ENCODE measurements around the gene MYL6B. TPM values are rescaled to one million over a fixed set of nuclear protein-coding genes. Genes with fewer than 3 reads are reported as not detected.

MYL6B gene
- total and polyA plus RNA-seq, 8 donors = 32.6 to 193 (median 161) TPM

DNA sequence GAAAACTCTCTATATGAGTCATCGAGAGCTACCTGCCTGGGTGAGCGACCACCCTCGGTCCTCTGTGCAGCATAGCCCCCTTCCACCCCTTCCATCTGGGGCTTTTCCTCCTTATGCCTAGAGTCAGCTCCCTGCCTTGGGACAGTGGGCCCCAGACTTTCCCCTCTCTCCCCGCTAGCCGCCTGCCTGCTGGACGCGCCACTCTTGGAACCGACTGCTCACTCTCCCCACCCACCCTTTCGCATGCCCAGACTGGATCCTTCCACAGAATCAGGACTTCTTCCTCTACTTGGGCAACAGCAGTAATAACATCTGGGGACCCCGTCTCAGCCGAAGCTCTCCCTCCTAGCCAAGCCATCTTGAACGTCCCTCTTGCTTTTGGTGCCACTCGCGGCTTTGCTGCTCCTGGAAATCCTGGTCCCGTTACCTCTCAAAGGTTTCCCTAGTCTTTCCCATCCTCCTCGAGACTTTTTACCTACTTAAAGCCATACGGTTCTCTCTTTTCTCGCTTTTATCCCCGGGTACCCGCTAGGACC is 23.6 kb upstream of the MYL6B start:
- peak; percentile 12 for ATAC-seq
- TF ChIP-seq, protein P1, sequence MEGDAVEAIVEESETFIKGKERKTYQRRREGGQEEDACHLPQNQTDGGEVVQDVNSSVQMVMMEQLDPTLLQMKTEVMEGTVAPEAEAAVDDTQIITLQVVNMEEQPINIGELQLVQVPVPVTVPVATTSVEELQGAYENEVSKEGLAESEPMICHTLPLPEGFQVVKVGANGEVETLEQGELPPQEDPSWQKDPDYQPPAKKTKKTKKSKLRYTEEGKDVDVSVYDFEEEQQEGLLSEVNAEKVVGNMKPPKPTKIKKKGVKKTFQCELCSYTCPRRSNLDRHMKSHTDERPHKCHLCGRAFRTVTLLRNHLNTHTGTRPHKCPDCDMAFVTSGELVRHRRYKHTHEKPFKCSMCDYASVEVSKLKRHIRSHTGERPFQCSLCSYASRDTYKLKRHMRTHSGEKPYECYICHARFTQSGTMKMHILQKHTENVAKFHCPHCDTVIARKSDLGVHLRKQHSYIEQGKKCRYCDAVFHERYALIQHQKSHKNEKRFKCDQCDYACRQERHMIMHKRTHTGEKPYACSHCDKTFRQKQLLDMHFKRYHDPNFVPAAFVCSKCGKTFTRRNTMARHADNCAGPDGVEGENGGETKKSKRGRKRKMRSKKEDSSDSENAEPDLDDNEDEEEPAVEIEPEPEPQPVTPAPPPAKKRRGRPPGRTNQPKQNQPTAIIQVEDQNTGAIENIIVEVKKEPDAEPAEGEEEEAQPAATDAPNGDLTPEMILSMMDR (IDR thresholded peaks at IDR 0.05) = no peak
- no peaks in the 10 kb centered on the region for H3K9me3 ChIP-seq
- H3K27me3 ChIP-seq = no peaks in the 10 kb centered on the region
- intact Hi-C loops (cut with DNase I) = no loop called here
- H3K36me3 ChIP-seq = peaks cover 0 to 35% of the 10 kb centered on the region in 2 donors
- peaks cover 26 to 54% of the 10 kb centered on the region in 2 donors for H3K4me1 ChIP-seq
- H3K4me3 ChIP-seq = peak overlapping the region; percentile 77 to 85
- peak overlapping the region; percentile 84 to 89 for H3K27ac ChIP-seq
- DNase-seq = no peak

DNA sequence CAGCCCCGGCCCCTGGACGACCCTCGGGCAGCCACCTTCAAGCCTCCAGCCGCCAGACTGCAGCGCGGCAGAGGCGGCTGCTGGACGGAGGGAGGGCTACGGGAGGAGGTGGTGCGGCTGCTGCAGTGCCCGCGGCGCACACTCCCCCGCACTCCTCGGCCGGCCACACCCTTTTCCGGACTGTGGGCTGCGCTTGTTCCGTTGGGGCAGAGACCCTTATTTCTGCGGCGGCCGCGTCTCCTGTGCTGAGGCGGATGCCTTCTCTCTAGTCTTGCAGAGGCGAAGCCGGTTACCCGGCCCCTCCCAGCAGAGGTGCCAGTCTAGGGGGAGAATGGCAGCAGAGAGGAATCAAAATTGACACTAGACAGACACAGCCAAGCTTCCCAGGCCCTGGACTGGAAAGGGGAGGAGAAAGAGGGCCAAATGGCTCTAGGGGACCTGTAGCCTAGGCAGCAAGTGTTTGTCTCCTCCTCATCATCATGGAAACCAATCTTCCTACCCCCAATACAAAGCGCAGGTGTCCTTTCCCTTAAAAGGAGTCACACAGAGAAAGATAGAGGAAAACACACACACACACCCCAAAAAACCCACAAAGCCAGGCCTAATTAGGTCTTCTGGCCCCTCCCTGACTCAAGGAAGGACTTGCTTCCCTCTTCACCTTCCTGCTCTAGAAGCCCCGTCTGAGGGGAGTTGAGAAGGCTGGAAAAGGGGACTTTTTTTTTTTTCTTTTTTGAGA is 23.0 kb upstream of the MYL6B start:
- no peaks in the 10 kb centered on the region for H3K9me3 ChIP-seq
- TF ChIP-seq, protein P1 (IDR thresholded peaks at IDR 0.05) = no peak
- peaks cover 26 to 48% of the 10 kb centered on the region in 2 donors for H3K4me1 ChIP-seq
- ATAC-seq = peak; percentile 62
- DNase-seq = peak in 3 of 4 donors; percentile 65 to 93 (median 81)
- H3K4me3 ChIP-seq = peak overlapping the region; percentile 77 to 85
- intact Hi-C loops (cut with DNase I) = no loop called here
- H3K36me3 ChIP-seq = peaks cover 0 to 41% of the 10 kb centered on the region in 2 donors
- no peaks in the 10 kb centered on the region for H3K27me3 ChIP-seq
- peak overlapping the region; percentile 84 to 89 for H3K27ac ChIP-seq

DNA sequence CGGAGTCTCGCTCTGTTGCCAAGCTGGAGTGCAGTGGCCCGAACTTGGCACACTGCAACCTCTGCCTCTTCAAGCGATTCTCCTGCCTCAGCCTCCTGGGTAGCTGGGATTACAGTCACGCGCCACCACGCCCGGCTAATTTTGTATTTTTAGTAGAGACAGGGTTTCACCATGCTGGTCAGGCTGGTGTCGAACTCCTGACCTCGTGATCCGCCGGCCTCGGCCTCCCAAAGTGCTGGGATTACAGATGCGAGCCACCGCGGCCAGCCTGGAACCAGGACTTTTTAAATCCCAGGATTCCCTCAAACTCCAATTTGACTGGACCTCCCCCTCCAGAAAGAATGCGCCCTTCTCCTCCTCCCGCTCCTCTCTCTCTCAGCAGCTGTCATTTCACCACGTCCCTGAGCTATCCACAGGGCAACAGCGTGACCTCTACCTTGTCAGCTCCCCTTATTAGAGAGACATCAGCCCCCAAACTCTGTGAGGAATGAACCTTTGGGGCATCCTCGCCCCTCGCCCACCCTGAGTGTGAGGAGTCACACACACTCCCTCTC is 22.4 kb upstream of the MYL6B start:
- Histone ChIP-seq H3K4me1 (peaks cover 26 to 47% of the 10 kb centered on the region in 2 donors), H3K4me3 (peak overlapping the region; percentile 77 to 85), H3K27ac (peak overlapping the region; percentile 84 to 89), H3K27me3 (no peaks in the 10 kb centered on the region), H3K9me3 (no peaks in the 10 kb centered on the region), H3K36me3 (peaks cover 0 to 48% of the 10 kb centered on the region in 2 donors)
- TF ChIP-seq, protein P1 (IDR thresholded peaks at IDR 0.05) = no peak
- intact Hi-C loops (cut with DNase I) = no loop called here
- ATAC-seq = no peak
- no peak for DNase-seq

DNA sequence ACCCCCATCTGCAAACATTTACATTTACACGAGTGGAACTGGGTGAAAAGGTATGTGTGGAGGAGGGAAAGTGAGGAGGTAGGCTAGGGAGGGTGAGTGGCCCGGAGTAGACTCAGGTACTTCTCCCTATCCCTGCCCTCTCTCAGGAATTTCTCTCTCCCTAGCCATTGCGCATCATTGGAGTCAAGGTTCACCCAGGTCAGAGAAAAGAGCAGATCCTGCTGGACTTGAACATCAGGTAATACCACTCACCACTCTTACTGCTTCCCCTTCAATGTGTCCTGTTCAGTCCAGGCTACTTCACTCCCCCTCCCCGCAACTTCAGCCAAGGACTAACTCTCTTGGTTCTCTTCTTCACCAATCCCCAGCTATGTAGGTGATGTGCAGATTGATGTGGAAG is 21.5 kb upstream of the MYL6B start:
- DNase-seq (no peak), ATAC-seq (no peak)
- peaks cover 0 to 56% of the 10 kb centered on the region in 2 donors for H3K36me3 ChIP-seq
- TF ChIP-seq, protein P1 (IDR thresholded peaks at IDR 0.05) = no peak
- H3K4me3 ChIP-seq = no peak overlapping the region
- H3K4me1 ChIP-seq = peaks cover 24 to 38% of the 10 kb centered on the region in 2 donors
- H3K9me3 ChIP-seq = no peaks in the 10 kb centered on the region
- intact Hi-C loops (cut with DNase I) = no loop called here
- no peak overlapping the region for H3K27ac ChIP-seq
- H3K27me3 ChIP-seq = no peaks in the 10 kb centered on the region

DNA sequence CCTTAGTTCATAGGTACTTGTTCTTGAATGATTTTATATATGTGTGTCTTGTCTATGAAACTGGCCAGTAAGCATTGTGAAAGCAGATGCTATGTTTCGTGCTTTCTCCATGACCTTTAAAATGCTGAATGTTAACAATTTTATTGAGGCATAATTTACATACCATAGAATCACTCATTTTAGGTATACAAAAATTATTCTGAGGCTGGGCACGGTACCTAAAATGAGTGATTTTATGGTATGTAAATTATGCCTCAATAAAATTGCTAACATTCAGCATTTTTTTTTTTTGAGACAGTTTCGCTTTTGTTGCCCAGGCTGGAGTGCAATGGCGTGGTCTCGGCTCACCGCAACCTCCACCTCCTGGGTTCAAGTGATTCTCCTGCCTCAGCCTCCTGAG is 17.5 kb upstream of the MYL6B start:
- TF ChIP-seq, protein P1 (IDR thresholded peaks at IDR 0.05) = no peak
- H3K4me1 ChIP-seq = peaks cover under 1 to 9% of the 10 kb centered on the region in 2 donors
- no peak overlapping the region for H3K27ac ChIP-seq
- H3K4me3 ChIP-seq = no peak overlapping the region
- H3K9me3 ChIP-seq = no peaks in the 10 kb centered on the region
- intact Hi-C loops (cut with DNase I) = no loop called here
- no peak for DNase-seq
- peaks cover 0 to 96% of the 10 kb centered on the region in 2 donors for H3K36me3 ChIP-seq
- ATAC-seq = no peak
- H3K27me3 ChIP-seq = no peaks in the 10 kb centered on the region

All from left lung (tissue), 10 donors.